B cell (primary cell): ENCODE measurements around the gene SALL1. TPM values are rescaled to one million over a fixed set of nuclear protein-coding genes. Genes with fewer than 3 reads are reported as not detected.

Experiments
- ATAC-seq: fragments of 200-7000 bp; cut with Tn5 transposase; one replicate; pipeline ENCODE4 v1.10.0; 2021; ENCODE audit warnings: low read depth, mild to moderate bottlenecking, moderate number of reproducible peaks, moderate library complexity
- CTCF ChIA-PET: fragments of 350-600 bp; sonication (Branson Sonifier 250); formaldehyde crosslinking; loops from one replicate; lab custom pipeline; 2021; ENCODE audit warnings: antibody characterized with exemption, inconsistent platforms; lab: Charles Lee
- POLR2A ChIA-PET: fragments of 350-600 bp; sonication (Branson Sonifier 250); formaldehyde crosslinking; loops from one replicate; lab custom pipeline; 2021; ENCODE audit warnings: antibody characterized with exemption; lab: Charles Lee
- DNase-seq: peaks from one replicate; pipeline ENCODE4 v3.0.0; 2013
- H2AFZ ChIP-seq: 2 replicates; pipeline ENCODE4 v1.6.1; 2012; ENCODE audit warnings: mild to moderate bottlenecking, low read depth, low read length; ENCODE audit not compliant: insufficient read depth, poor library complexity, severe bottlenecking
- H3K27ac ChIP-seq, 2 donors: 1 replicate in 1 of 2; 2 replicates in 1 of 2; pipeline ENCODE4 v1.5.1; 2012 to 2013; ENCODE audit warnings: low read length in 2 of 2, mild to moderate bottlenecking in 2 of 2, moderate library complexity in 1 of 2
- H3K27me3 ChIP-seq, 4 experiments: fragments of 200-600 bp in 1 of 4; sonication (generic) in 1 of 4; replicated peaks in 1 of 4; 1 replicate in 2 of 4; 2 replicates in 2 of 4; pipeline versions ENCODE4 v1.6.1 to v1.7.0; 2013 to 2016; ENCODE audit warnings: low read length in 3 of 4, mild to moderate bottlenecking in 2 of 4, mixed read lengths in 1 of 4, moderate library complexity in 1 of 4; ENCODE audit not compliant: insufficient read depth in 4 of 4, control insufficient read depth in 3 of 4; ENCODE audit errors: control extremely low read depth in 1 of 4
- H3K36me3 ChIP-seq, 2 experiments: replicated peaks in 1 of 2; 1 replicate in 1 of 2; 2 replicates in 1 of 2; pipeline versions ENCODE4 v1.6.1 to v1.7.1; 2013; ENCODE audit warnings: low read length in 1 of 2; ENCODE audit not compliant: insufficient read depth in 2 of 2, control insufficient read depth in 1 of 2; ENCODE audit errors: control extremely low read depth in 1 of 2, extremely low read depth in 1 of 2
- H3K4me1 ChIP-seq, 2 donors: fragments of 200-600 bp in 1 of 2; sonication (generic) in 1 of 2; 1 replicate in 1 of 2; 2 replicates in 1 of 2; pipeline versions ENCODE4 v1.5.1 to v1.6.1; 2013 to 2017; ENCODE audit warnings: low read length in 2 of 2; ENCODE audit not compliant: control insufficient read depth in 2 of 2, insufficient read depth in 2 of 2
- H3K4me2 ChIP-seq: replicated peaks from 2 replicates; pipeline ENCODE3; 2012; ENCODE audit warnings: mild to moderate bottlenecking, low read depth, low read length; ENCODE audit not compliant: poor library complexity, severe bottlenecking
- H3K4me3 ChIP-seq, 5 experiments: fragments of 200-600 bp in 1 of 5; sonication (generic) in 1 of 5; 1 replicate in 3 of 5; 2 replicates in 2 of 5; pipeline versions ENCODE4 v1.5.1 to v1.7.0; 2011 to 2016; ENCODE audit warnings: low read length in 4 of 5, mild to moderate bottlenecking in 4 of 5, low read depth in 2 of 5, control low read depth in 1 of 5, moderate library complexity in 1 of 5; ENCODE audit not compliant: insufficient read depth in 1 of 5; ENCODE audit errors: control extremely low read depth in 1 of 5, extremely low read depth in 1 of 5
- H3K79me2 ChIP-seq: fragments of 200-600 bp; sonication (generic); one replicate; pipeline ENCODE4 v1.6.0; 2016; ENCODE audit warnings: low read length; ENCODE audit not compliant: control insufficient read depth, insufficient read depth
- H3K9ac ChIP-seq: fragments of 200-600 bp; sonication (generic); 2 replicates; pipeline ENCODE4 v1.6.1; 2017; ENCODE audit warnings: mild to moderate bottlenecking, low read length, moderate library complexity
- H3K9me3 ChIP-seq, 3 donors: one replicate each; pipeline versions ENCODE4 v1.6.1 to v1.7.1; 2013; ENCODE audit warnings: low read length in 2 of 3; ENCODE audit not compliant: control insufficient read depth in 2 of 3, insufficient read depth in 1 of 3; ENCODE audit errors: control extremely low read depth in 1 of 3
- H4K20me1 ChIP-seq: 2 replicates; pipeline ENCODE4 v1.6.0; 2012; ENCODE audit warnings: mild to moderate bottlenecking, low read length; ENCODE audit not compliant: insufficient read depth, control insufficient read depth, poor library complexity, severe bottlenecking
- H3K27ac Mint-ChIP-seq: one replicate; pipeline ENCODE4 v1.8.0; 2021; ENCODE audit warnings: mixed read lengths
- H3K27me3 Mint-ChIP-seq: one replicate; pipeline ENCODE4 v1.8.0; 2021; ENCODE audit warnings: mixed read lengths
- H3K4me1 Mint-ChIP-seq: one replicate; pipeline ENCODE4 v1.8.0; 2021; ENCODE audit warnings: mixed read lengths
- H3K4me3 Mint-ChIP-seq: one replicate; pipeline ENCODE4 v1.8.0; 2021; ENCODE audit warnings: mixed read lengths
- H3K9me3 Mint-ChIP-seq: one replicate; pipeline ENCODE4 v1.8.0; 2022; ENCODE audit warnings: mixed read lengths; ENCODE audit not compliant: insufficient read depth
- EZH2 ChIP-seq: IDR thresholded peaks from 2 replicates; pipeline ENCODE4 v1.6.1; 2012; ENCODE audit warnings: borderline replicate concordance, low read depth, mild to moderate bottlenecking, moderate library complexity, low read length; ENCODE audit not compliant: insufficient read depth, poor library complexity, severe bottlenecking
- WGBS: methylation state at CpG from one replicate; pipeline ENCODE4 v1.1.5; 2013; ENCODE audit warnings: missing lambda C conversion rate; ENCODE audit not compliant: insufficient coverage; 5-methylcytosine and 5-hydroxymethylcytosine counted together
- intact Hi-C: fragments of 100-400 bp; cut with micrococcal nuclease; formaldehyde crosslinking; loops from one replicate; pipeline ENCODE4 v1.10.0; 2022
- polyA plus RNA-seq: library from polyadenylated mRNA; depleted of rRNA; stranded (reverse); fragments of >200 nt; gene quantifications from 2 replicates; pipeline ENCODE4 v1.2.3, GENCODE V29; 2012
- total RNA-seq, 2 donors: library from RNA; stranded (reverse); fragments of 120-200 nt in 1 of 2; gene quantifications; 1 replicate in 1 of 2; 2 replicates in 1 of 2; pipeline versions ENCODE4 v1.2.3 to v1.2.4, GENCODE V29; 2013 to 2022
- TF ChIP-seq, protein P1 (sequence below): fragments of 200-600 bp; IDR thresholded peaks from one replicate; pipeline ENCODE4 v1.8.0; 2022; ENCODE audit warnings: antibody characterized with exemption, mild to moderate bottlenecking

The SALL1 gene
- total and polyA plus RNA-seq, 2 donors (not counting 1 experiment from before 2014, with no cell fraction given): not detected

DNA sequence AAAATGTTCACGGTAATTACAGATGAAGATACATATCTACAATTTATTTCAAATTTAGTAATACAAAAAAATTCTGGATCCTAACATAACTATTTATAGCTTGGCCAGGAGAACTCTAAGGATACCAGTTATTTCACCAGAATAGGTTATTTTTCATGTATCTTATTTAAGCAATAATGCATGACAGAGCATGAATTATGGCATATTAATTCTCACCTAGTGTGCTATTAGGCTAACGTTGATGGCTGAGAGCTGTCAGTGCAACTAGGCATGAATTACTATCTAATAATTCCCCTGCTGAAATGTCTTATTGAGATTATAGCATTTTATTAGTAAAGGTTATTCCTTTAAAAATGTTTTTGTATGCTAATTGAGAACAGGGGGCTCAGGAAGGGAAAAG, 44.5 kb downstream of the SALL1 start:
- no peak for DNase-seq
- Histone ChIP-seq H3K27me3 (peaks cover 0 to 6% (median under 1%) of the 10 kb centered on the region in 4 experiments), H3K9ac (no peak overlapping the region), H3K27ac (no peak overlapping the region), H3K4me2 (no peak overlapping the region), H3K79me2 (no peaks in the 10 kb centered on the region), H3K4me1 (no peaks in the 10 kb centered on the region), H3K9me3 (no peaks in the 10 kb centered on the region), H3K36me3 (no peaks in the 10 kb centered on the region), H2AFZ (no peak overlapping the region), H4K20me1 (no peaks in the 10 kb centered on the region), H3K4me3 (no peak overlapping the region)
- POLR2A ChIA-PET: no interaction called here
- Mint-ChIP-seq H3K9me3 (no peaks in the 10 kb centered on the region), H3K4me1 (no peaks in the 10 kb centered on the region), H3K27me3 (peaks cover 11% of the 10 kb centered on the region), H3K27ac (no peak overlapping the region), H3K4me3 (no peak overlapping the region)
- CTCF ChIA-PET: no interaction called here
- WGBS: no CpG with 5 or more reads among the region's 2 CpGs
- TF ChIP-seq EZH2: no peak
- TF ChIP-seq, protein P1, sequence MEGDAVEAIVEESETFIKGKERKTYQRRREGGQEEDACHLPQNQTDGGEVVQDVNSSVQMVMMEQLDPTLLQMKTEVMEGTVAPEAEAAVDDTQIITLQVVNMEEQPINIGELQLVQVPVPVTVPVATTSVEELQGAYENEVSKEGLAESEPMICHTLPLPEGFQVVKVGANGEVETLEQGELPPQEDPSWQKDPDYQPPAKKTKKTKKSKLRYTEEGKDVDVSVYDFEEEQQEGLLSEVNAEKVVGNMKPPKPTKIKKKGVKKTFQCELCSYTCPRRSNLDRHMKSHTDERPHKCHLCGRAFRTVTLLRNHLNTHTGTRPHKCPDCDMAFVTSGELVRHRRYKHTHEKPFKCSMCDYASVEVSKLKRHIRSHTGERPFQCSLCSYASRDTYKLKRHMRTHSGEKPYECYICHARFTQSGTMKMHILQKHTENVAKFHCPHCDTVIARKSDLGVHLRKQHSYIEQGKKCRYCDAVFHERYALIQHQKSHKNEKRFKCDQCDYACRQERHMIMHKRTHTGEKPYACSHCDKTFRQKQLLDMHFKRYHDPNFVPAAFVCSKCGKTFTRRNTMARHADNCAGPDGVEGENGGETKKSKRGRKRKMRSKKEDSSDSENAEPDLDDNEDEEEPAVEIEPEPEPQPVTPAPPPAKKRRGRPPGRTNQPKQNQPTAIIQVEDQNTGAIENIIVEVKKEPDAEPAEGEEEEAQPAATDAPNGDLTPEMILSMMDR: no peak
- ATAC-seq: no peak
- intact Hi-C loops: no loop called here

DNA sequence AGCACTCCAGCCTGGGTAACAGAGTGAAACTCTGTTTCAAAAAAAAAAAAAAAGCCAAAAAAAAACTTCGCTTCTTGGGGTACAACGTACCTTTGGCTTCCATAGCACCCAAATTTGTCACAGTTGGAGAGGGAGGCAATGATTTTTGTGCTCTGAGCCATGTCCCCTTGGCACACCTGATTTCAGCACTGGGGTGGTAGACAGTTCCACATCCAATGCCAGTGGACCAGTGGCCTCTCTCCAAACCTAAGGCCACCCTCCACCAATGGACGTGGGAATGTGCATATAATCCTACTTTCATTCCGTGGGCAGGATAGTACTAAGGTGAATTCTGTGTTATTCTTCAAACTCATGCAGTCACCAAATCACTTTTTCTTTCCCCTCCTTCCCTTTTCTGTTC, 47.5 kb downstream of the SALL1 start:
- Histone ChIP-seq H3K27ac (no peak overlapping the region), H4K20me1 (no peaks in the 10 kb centered on the region), H3K27me3 (no peaks in the 10 kb centered on the region), H3K79me2 (no peaks in the 10 kb centered on the region), H3K9ac (no peak overlapping the region), H3K4me1 (no peaks in the 10 kb centered on the region), H3K4me3 (no peak overlapping the region), H3K36me3 (no peaks in the 10 kb centered on the region), H3K4me2 (no peak overlapping the region), H3K9me3 (peaks cover 0 to 5% (median 0%) of the 10 kb centered on the region in 3 donors), H2AFZ (no peak overlapping the region)
- 77% methylated on average over 3 of the region's 4 CpGs for WGBS
- CTCF ChIA-PET: no interaction called here
- no peaks in the 10 kb centered on the region for H3K27me3 Mint-ChIP-seq
- intact Hi-C loops: no loop called here
- no peaks in the 10 kb centered on the region for H3K4me1 Mint-ChIP-seq
- no peak overlapping the region for H3K27ac Mint-ChIP-seq
- no peaks in the 10 kb centered on the region for H3K9me3 Mint-ChIP-seq
- no peak overlapping the region for H3K4me3 Mint-ChIP-seq
- no peak for DNase-seq
- no peak for ATAC-seq
- POLR2A ChIA-PET: no interaction called here
- TF ChIP-seq, protein P1: no peak
- no peak for TF ChIP-seq EZH2
